Measurements from ENCODE around the gene IGSF21. TPM values are rescaled to one million over a fixed set of nuclear protein-coding genes. Genes with fewer than 3 reads are reported as not detected.

IGSF21 gene
- total RNA-seq, 1 donor from 2014 or later, result not detected

GRCh38 chr1:18302788-18303413 lies 195.3 kb downstream of the IGSF21 start:
- TF ChIP-seq, protein P1, sequence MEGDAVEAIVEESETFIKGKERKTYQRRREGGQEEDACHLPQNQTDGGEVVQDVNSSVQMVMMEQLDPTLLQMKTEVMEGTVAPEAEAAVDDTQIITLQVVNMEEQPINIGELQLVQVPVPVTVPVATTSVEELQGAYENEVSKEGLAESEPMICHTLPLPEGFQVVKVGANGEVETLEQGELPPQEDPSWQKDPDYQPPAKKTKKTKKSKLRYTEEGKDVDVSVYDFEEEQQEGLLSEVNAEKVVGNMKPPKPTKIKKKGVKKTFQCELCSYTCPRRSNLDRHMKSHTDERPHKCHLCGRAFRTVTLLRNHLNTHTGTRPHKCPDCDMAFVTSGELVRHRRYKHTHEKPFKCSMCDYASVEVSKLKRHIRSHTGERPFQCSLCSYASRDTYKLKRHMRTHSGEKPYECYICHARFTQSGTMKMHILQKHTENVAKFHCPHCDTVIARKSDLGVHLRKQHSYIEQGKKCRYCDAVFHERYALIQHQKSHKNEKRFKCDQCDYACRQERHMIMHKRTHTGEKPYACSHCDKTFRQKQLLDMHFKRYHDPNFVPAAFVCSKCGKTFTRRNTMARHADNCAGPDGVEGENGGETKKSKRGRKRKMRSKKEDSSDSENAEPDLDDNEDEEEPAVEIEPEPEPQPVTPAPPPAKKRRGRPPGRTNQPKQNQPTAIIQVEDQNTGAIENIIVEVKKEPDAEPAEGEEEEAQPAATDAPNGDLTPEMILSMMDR (IDR thresholded peaks at IDR 0.05; ENCODE audit: unreplicated experiment), result peak; percentile 49
- Mint-ChIP-seq H3K36me3 (ENCODE audit: insufficient read depth) (no peaks in the 10 kb centered on the region), H3K4me1 (ENCODE audit: low read depth) (peaks cover 13% of the 10 kb centered on the region), H3K9me3 (ENCODE audit: low read depth) (no peaks in the 10 kb centered on the region), H3K27me3 (peaks cover 6% of the 10 kb centered on the region), H3K27ac (no peak overlapping the region), H3K4me3 (ENCODE audit: low read depth) (no peak overlapping the region)
- DNase-seq (ENCODE audit: low spot score, unreplicated experiment), result no peak

DNA sequence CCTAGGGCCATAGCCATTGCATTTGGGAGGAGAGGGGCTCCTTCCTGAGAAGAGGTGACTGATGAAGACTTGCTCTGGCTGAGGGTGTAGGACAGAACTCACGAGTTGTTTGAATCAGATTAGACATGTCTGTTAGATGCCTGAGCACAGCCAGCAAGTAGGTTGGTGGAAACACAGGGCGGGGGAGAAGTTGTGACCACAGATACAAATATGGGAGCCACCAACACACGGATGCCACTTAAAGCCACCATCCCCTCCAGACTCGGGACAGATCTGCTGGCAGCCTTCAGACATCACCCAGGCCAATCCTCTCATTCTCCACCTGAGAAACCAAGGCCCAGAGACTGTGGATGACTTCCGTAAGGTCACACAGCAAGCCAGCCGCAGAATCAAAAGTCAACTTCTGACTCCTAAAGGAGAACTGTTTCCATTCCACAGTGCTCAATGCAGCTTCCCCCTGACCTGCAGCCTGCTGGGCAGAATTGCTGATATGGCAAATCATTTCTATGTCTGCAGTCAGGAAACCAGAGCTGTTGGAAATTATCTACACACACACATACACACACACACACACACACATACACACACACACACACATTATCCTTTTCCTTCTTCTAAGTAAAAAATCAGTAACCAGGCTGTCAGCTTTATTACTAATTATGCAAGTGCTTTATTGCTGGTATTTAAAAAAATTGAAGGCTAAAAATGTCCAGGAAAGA lies 196.7 kb downstream of the IGSF21 start:
- no peaks in the 10 kb centered on the region for H3K9me3 Mint-ChIP-seq (ENCODE audit: low read depth)
- no peak overlapping the region for H3K4me3 Mint-ChIP-seq (ENCODE audit: low read depth)
- no peaks in the 10 kb centered on the region for H3K36me3 Mint-ChIP-seq (ENCODE audit: insufficient read depth)
- peaks cover 6% of the 10 kb centered on the region for H3K4me1 Mint-ChIP-seq (ENCODE audit: low read depth)
- no peak for DNase-seq (ENCODE audit: low spot score, unreplicated experiment)
- H3K27ac Mint-ChIP-seq, result no peak overlapping the region
- TF ChIP-seq, protein P1 (IDR thresholded peaks at IDR 0.05; ENCODE audit: unreplicated experiment), result no peak
- H3K27me3 Mint-ChIP-seq, result peaks cover 7% of the 10 kb centered on the region

DNA sequence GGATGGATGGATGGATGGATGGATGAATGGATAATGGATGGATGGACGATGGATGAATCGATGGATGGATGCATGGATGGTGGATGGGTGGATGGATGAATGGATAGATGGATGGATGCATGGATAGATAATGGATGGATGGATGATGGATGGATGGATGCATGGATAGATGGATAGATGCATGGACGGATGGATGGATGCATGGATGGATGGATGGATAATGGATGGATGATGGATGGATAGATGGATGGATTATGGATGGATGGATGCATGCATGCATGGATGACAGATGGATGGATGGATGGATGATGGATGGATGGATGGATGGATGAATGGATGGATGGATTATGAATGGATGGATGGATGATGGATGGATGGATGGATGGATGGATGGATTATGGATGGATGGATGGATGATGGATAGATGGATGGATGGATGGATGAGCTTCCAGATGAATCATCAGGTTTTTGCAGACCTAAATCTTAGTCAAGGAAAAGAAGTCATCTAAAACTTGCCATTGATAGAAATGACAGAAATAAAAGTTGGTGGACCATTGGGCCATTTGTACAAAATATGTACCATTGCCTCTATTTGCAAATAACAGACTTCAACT lies 197.7 kb downstream of the IGSF21 start:
- no peaks in the 10 kb centered on the region for H3K9me3 Mint-ChIP-seq (ENCODE audit: low read depth)
- H3K36me3 Mint-ChIP-seq (ENCODE audit: insufficient read depth), result no peaks in the 10 kb centered on the region
- H3K27me3 Mint-ChIP-seq, result peaks cover 7% of the 10 kb centered on the region
- TF ChIP-seq, protein P1 (IDR thresholded peaks at IDR 0.05; ENCODE audit: unreplicated experiment), result no peak
- peaks cover 2% of the 10 kb centered on the region for H3K4me1 Mint-ChIP-seq (ENCODE audit: low read depth)
- no peak for DNase-seq (ENCODE audit: low spot score, unreplicated experiment)
- H3K27ac Mint-ChIP-seq, result no peak overlapping the region
- H3K4me3 Mint-ChIP-seq (ENCODE audit: low read depth), result no peak overlapping the region

DNA sequence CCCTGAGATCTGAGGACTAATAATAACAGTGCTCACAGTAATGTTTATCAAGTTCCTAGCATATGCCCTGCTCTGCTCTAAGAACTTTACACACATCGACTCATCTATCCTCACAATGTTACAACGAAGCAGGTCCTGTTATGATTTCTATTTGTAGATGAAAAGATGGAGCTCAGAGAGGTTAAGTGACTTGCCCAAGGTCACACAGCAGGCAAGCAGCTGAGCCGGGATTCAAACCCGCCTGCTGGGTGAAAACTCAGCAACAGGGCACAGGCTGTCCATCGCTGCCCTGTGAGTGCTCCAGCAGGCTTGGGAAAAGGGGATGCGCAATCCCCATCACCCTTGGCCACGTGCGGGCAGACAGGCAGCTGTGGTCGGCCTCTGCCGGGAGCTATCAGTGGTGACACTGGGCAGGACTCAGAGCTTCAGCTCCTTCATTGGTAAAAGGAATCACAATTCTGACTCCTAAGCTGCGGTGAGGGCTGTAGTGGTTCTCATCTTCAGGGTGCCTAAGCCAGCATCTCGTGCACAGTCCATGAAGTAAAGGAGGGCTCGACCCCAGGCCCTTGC lies 199.8 kb downstream of the IGSF21 start:
- Mint-ChIP-seq H3K27ac (no peak overlapping the region), H3K27me3 (peaks cover 10% of the 10 kb centered on the region), H3K4me3 (ENCODE audit: low read depth) (no peak overlapping the region), H3K36me3 (ENCODE audit: insufficient read depth) (no peaks in the 10 kb centered on the region), H3K4me1 (ENCODE audit: low read depth) (peaks cover 2% of the 10 kb centered on the region), H3K9me3 (ENCODE audit: low read depth) (no peaks in the 10 kb centered on the region)
- DNase-seq (ENCODE audit: low spot score, unreplicated experiment), result no peak
- TF ChIP-seq, protein P1 (IDR thresholded peaks at IDR 0.05; ENCODE audit: unreplicated experiment), result no peak

GRCh38 chr1:18309552-18310155 lies 202.1 kb downstream of the IGSF21 start:
- no peak for DNase-seq (ENCODE audit: low spot score, unreplicated experiment)
- Mint-ChIP-seq H3K36me3 (ENCODE audit: insufficient read depth) (no peaks in the 10 kb centered on the region), H3K27me3 (peaks cover 10% of the 10 kb centered on the region), H3K27ac (no peak overlapping the region), H3K9me3 (ENCODE audit: low read depth) (no peaks in the 10 kb centered on the region), H3K4me1 (ENCODE audit: low read depth) (peaks cover 2% of the 10 kb centered on the region), H3K4me3 (ENCODE audit: low read depth) (no peak overlapping the region)
- TF ChIP-seq, protein P1 (IDR thresholded peaks at IDR 0.05; ENCODE audit: unreplicated experiment), result no peak
